ENCODE data around the gene PTGR1. TPM values are rescaled to one million over a fixed set of nuclear protein-coding genes. Genes with fewer than 3 reads are reported as not detected.

Gene PTGR1
- total RNA-seq, 4 donors from 2014 or later: 0.77 to 71.1 (median 42.0) TPM

DNA sequence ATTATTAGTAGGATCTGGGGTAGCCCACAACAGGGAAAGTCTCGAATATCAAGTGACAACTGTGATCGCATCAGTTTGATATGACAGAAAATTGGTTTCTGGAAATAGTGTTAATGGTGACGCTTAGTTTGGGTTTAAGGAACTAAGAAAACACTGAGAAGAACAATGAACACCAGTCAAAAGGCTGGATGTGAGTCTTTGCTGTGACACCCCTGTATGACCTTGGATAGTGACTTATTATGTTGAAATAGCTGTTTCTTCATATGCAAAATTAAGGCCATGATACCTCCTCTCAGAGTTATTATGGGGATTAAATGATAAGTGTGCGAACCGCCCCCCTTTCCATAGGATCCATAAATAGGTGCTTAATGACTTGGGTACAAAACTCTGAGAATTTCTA, 32.6 kb upstream of the PTGR1 start:
- TF ChIP-seq, protein P1, sequence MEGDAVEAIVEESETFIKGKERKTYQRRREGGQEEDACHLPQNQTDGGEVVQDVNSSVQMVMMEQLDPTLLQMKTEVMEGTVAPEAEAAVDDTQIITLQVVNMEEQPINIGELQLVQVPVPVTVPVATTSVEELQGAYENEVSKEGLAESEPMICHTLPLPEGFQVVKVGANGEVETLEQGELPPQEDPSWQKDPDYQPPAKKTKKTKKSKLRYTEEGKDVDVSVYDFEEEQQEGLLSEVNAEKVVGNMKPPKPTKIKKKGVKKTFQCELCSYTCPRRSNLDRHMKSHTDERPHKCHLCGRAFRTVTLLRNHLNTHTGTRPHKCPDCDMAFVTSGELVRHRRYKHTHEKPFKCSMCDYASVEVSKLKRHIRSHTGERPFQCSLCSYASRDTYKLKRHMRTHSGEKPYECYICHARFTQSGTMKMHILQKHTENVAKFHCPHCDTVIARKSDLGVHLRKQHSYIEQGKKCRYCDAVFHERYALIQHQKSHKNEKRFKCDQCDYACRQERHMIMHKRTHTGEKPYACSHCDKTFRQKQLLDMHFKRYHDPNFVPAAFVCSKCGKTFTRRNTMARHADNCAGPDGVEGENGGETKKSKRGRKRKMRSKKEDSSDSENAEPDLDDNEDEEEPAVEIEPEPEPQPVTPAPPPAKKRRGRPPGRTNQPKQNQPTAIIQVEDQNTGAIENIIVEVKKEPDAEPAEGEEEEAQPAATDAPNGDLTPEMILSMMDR (IDR thresholded peaks at IDR 0.05): no peak
- no peak for TF ChIP-seq POLR2A (IDR thresholded peaks at IDR 0.05)
- DNase-seq: no peak
- Histone ChIP-seq H3K9me3 (no peaks in the 10 kb centered on the region), H3K4me3 (peak overlapping the region; percentile 83 to 94), H3K27ac (peak overlapping the region; percentile 69 to 87), H3K36me3 (no peaks in the 10 kb centered on the region), H3K27me3 (no peaks in the 10 kb centered on the region), H3K4me1 (no peaks in the 10 kb centered on the region)
- intact Hi-C loops (cut with DNase I; ENCODE audit: low total_unique reads): no loop called here

DNA sequence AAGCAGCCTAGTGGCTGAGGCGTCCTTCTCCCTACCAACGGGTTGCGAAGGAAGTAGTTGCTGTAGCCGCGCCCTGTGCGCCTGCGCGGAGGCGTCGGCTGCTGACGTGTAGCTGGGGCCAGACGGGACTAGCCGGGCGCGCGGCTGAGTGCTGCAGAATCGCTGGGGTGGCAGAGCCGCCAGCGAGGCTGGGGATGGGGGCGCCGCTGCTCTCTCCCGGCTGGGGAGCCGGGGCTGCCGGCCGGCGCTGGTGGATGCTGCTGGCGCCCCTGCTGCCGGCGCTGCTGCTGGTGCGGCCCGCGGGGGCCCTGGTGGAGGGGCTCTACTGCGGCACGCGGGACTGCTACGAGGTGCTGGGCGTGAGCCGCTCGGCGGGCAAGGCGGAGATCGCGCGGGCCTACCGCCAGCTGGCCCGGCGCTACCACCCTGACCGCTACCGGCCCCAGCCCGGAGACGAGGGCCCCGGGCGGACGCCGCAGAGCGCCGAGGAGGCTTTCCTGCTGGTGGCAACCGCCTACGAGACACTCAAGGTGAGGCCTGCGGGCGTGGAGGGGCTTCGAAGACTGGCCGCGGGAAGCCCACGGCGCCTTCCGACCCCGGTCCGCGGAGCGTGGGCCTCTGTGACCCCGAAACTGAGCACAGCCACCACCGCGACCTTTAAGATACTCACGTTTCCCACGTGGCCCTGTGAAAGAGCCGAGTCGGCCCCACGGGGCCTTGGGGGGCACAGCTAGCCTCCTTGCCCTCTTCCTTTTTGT, 31.9 kb upstream of the PTGR1 start, which contains the start of gene DNAJC25:
Gene DNAJC25, plus strand, starts transcription at position 121 of the 758 bp plus-strand sequence. Its CDS starts 74 bp downstream, at position 195.
- H3K4me3 ChIP-seq: peak within 1 kb of the TSS; percentile 83 to 94
- H3K27me3 ChIP-seq: no peaks in the 10 kb centered on the region
- intact Hi-C loops (cut with DNase I; ENCODE audit: low total_unique reads): no loop called here
- H3K27ac ChIP-seq: peak within 1 kb of the TSS; percentile 69 to 87
- no peaks in the 10 kb centered on the region for H3K36me3 ChIP-seq
- H3K9me3 ChIP-seq: no peaks in the 10 kb centered on the region
- peak; percentile 95 for DNase-seq
- TF ChIP-seq POLR2A (IDR thresholded peaks at IDR 0.05): peak; percentile 99 to 100
- TF ChIP-seq, protein P1 (IDR thresholded peaks at IDR 0.05): peak in 1 of 4 experiments; percentile 17
- H3K4me1 ChIP-seq: no peaks in the 10 kb centered on the region

DNA sequence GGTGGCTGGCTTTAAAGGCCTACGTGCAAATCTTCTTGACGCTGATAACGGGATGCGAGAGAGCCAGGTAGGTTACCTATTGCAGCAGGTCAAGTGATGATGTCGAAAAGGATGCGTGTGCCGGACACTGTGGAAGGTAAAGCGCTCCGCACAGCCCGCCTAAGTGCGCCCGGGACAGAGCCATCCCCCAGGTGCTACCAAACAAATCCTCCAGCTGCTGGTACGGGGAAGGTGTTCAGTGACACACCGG, 31.4 kb upstream of the PTGR1 start:
- Histone ChIP-seq H3K27me3 (no peaks in the 10 kb centered on the region), H3K9me3 (no peaks in the 10 kb centered on the region), H3K27ac (peak overlapping the region; percentile 69 to 87), H3K36me3 (no peaks in the 10 kb centered on the region), H3K4me1 (no peaks in the 10 kb centered on the region), H3K4me3 (peak overlapping the region; percentile 83 to 94)
- intact Hi-C loops (cut with DNase I; ENCODE audit: low total_unique reads): no loop called here
- TF ChIP-seq, protein P1 (IDR thresholded peaks at IDR 0.05): no peak
- no peak for TF ChIP-seq POLR2A (IDR thresholded peaks at IDR 0.05)
- DNase-seq: no peak

DNA sequence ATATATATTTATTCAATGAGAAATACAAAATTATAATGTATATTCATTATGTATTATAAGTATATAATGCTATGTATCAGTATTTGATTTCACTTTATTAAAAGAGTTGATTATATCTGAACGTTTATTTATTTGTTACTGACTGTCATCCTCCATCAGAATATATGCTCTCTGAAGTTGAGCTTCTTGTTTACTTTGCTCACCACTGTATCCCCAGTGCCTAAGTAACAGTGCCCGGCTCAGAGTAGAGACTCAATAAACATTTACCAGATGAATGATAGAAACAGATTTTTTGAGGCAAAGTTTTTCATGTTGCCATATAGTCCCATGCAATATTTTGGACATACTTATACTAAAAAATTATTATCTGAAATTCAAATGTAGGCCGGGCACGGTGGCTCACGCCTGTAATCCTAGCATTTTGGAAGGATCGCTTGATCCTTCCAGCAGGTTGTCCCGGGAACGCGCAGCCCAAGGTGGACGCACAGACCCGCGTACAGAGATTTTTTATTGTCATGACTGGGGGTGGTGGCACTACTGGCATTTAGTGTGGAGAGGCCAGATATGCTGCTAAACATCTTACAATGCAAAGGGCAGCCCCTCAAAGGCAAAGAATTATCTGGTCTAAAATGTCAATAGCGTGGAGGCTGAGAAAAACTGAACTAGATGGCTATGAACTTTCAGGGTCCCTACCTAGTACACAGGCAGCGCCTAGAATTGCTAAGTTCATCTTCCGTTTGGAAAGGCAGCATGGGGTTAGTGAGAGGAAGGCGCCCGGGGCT, 30.9 kb upstream of the PTGR1 start:
- no peak for DNase-seq
- H3K9me3 ChIP-seq: no peaks in the 10 kb centered on the region
- intact Hi-C loops (cut with DNase I; ENCODE audit: low total_unique reads): no loop called here
- peak overlapping the region; percentile 69 to 87 for H3K27ac ChIP-seq
- no peaks in the 10 kb centered on the region for H3K4me1 ChIP-seq
- no peaks in the 10 kb centered on the region for H3K36me3 ChIP-seq
- H3K27me3 ChIP-seq: no peaks in the 10 kb centered on the region
- no peak for TF ChIP-seq POLR2A (IDR thresholded peaks at IDR 0.05)
- TF ChIP-seq, protein P1 (IDR thresholded peaks at IDR 0.05): no peak
- peak overlapping the region; percentile 83 to 94 for H3K4me3 ChIP-seq

DNA sequence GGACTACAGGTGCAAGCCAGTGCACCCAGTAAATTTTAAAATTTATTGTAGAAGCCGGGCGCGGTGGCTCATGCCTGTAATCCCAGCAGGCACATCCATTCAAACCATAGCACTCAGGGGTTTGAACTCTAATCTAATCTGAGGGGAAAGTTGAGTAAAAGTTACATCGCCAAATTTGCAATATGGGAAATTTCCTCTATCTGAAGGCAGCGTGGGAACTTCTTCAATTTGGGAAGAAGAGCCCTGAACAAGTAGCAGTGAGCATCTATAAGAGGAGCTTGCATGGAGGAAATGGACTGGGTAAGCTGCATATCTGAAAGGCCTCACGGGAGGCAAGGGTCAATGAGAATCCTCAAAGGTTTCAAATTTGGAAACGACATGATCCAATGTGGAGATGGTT, 29.0 kb upstream of the PTGR1 start:
- no peaks in the 10 kb centered on the region for H3K27me3 ChIP-seq
- H3K9me3 ChIP-seq: no peaks in the 10 kb centered on the region
- H3K4me1 ChIP-seq: no peaks in the 10 kb centered on the region
- intact Hi-C loops (cut with DNase I; ENCODE audit: low total_unique reads): no loop called here
- no peak for DNase-seq
- no peaks in the 10 kb centered on the region for H3K36me3 ChIP-seq
- no peak overlapping the region for H3K27ac ChIP-seq
- TF ChIP-seq, protein P1 (IDR thresholded peaks at IDR 0.05): no peak
- TF ChIP-seq POLR2A (IDR thresholded peaks at IDR 0.05): no peak
- no peak overlapping the region for H3K4me3 ChIP-seq

All from uterus (tissue), 4 donors.